Activated naive CD4-positive, alpha-beta T cell treated with anti-CD3 and anti-CD28 coated beads, Interleukin-2, amount 50 U/mL, for 16 hours (primary cell): ENCODE measurements around the gene PROB1.
A peak's percentile ranks its signal among the peaks of the same experiment; 100 is the strongest.
"Not testable (repeated sequence)": the region's sequence is repeated elsewhere in the genome, so short reads cannot be mapped to it uniquely, and the experiment has no call there.

Experiments
- DNase-seq: peaks from one replicate; pipeline ENCODE4 v3.0.0-alpha.2; 2020

Gene PROB1

GRCh38 chr5:139413963-139414362 lies 19.1 kb upstream of the PROB1 start:
- DNase-seq: no peak

GRCh38 chr5:139413153-139413552 lies 18.2 kb upstream of the PROB1 start:
- no peak for DNase-seq

GRCh38 chr5:139410993-139411828 lies 16.3 kb upstream of the PROB1 start:
- no peak for DNase-seq

GRCh38 chr5:139410121-139410992 lies 15.5 kb upstream of the PROB1 start:
- DNase-seq: no peak

GRCh38 chr5:139409116-139409515 lies 14.2 kb upstream of the PROB1 start:
- DNase-seq: not testable (repeated sequence)

GRCh38 chr5:139408191-139408590 lies 13.3 kb upstream of the PROB1 start:
- DNase-seq: no peak

- DNase-seq: no peak
These were observed 12.6 kb upstream of the PROB1 start for GRCh38 chr5:139407517-139407916.

- no peak for DNase-seq
These were observed 12.1 kb upstream of the PROB1 start for GRCh38 chr5:139406963-139407362.

GRCh38 chr5:139404484-139404840 lies 9.6 kb upstream of the PROB1 start:
- DNase-seq: no peak

GRCh38 chr5:139403787-139404483 lies 9.0 kb upstream of the PROB1 start, which contains the start of gene SPATA24:
Gene SPATA24 (minus strand): TSS chr5:139404089. CDS start chr5:139404060, 29 bp downstream.
- DNase-seq: peak; percentile 99

- no peak for DNase-seq
These were observed 8.5 kb upstream of the PROB1 start for GRCh38 chr5:139403418-139403786.

GRCh38 chr5:139402561-139403158 lies 7.8 kb upstream of the PROB1 start:
- no peak for DNase-seq

- no peak for DNase-seq
These were observed 6.6 kb upstream of the PROB1 start for GRCh38 chr5:139401546-139401945.

- DNase-seq: no peak
These were observed 4.7 kb upstream of the PROB1 start for GRCh38 chr5:139399501-139400121.

GRCh38 chr5:139397921-139398320 lies 3.0 kb upstream of the PROB1 start:
- DNase-seq: no peak

GRCh38 chr5:139396691-139397090 lies 1.8 kb upstream of the PROB1 start:
- no peak for DNase-seq

GRCh38 chr5:139395844-139396640 lies 1.1 kb upstream of the PROB1 start:
- DNase-seq: no peak

GRCh38 chr5:139394123-139394653 lies 716 bp downstream of the PROB1 start:
- peak; percentile 62 for DNase-seq

- no peak for DNase-seq
These were observed 1.3 kb downstream of the PROB1 start for GRCh38 chr5:139393497-139394122.

- DNase-seq: peak; percentile 79
These were observed 2.0 kb downstream of the PROB1 start for GRCh38 chr5:139392678-139393496.
